GM23248 (cell line): ENCODE results near the gene DENND1C.

ENCODE experiments used
- EZH2 ChIP-seq: fragments of 200-600 bp; sonication (generic); IDR thresholded peaks from 2 replicates; pipeline ENCODE4 v1.6.1; 2018; ENCODE audit warnings: antibody characterized with exemption, mild to moderate bottlenecking; ENCODE audit not compliant: insufficient read depth, poor library complexity, severe bottlenecking
- EZH2phosphoT487 ChIP-seq: fragments of 200-600 bp; sonication (generic); IDR thresholded peaks from 2 replicates; pipeline ENCODE4 v1.6.1; 2018; ENCODE audit warnings: antibody characterized with exemption, moderate library complexity, mild to moderate bottlenecking, low read depth; ENCODE audit not compliant: insufficient read depth

DNA sequence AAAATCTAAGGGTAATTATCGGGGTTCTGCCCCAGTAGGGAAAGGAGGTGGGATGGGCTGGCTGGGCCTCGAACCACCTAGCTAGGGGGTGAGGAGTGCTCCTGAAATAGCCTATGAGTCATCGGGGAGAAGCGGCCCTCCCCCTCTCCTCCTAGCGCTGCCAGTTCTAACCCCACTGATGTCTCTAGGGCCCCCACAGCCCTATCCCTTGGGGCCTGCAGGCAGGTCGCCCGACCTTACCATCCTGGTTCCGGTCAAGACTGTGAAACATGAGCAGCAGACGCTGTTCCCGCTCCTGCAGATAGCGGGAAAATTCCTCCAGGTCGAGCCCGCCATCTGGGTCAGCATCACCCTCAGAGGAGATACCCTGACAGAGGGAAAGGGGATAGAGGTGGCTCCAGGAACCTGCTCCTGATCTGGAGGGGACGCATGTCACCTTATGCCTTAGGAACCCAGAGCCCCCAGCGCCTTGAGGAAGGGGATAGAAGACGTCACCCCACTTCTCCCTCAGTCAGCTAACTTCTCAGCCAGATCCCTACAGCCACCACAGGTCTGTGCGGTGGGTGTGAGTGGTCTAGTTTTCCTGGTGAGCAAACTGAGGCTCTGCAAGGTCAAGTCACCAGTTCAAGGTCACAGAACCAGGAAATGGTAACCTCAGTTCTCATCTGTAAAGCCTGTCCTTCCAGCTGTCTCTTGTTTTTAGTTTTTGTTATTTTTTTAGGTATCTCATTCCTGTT, 23.5 kb downstream of the DENND1C start:
- TF ChIP-seq EZH2 (no peak), EZH2phosphoT487 (no peak)
